MM.1S (cell line): ENCODE data around the gene LPCAT4.
"Not testable (repeated sequence)": the region's sequence is repeated elsewhere in the genome, so short reads cannot be mapped to it uniquely, and the experiment has no call there.

Experiments used
- DNase-seq: peaks from one replicate; pipeline ENCODE4 v3.0.0-alpha.2; 2015
- H2AFZ ChIP-seq: fragments of 300-600 bp; sonication (generic); 2 replicates; pipeline ENCODE4 v1.6.0; 2016; ENCODE audit warnings: antibody characterized with exemption, low read length
- H3F3A ChIP-seq: fragments of 300-600 bp; sonication (generic); 2 replicates; pipeline ENCODE4 v1.6.1; 2016; ENCODE audit warnings: mild to moderate bottlenecking, antibody characterized with exemption, low read length, moderate library complexity, mixed read lengths; ENCODE audit not compliant: insufficient read depth
- H3K27ac ChIP-seq: fragments of 300-600 bp; sonication (generic); 2 replicates; pipeline ENCODE4 v1.5.1; 2016; ENCODE audit warnings: mild to moderate bottlenecking, low read length
- H3K27me3 ChIP-seq: fragments of 300-600 bp; sonication (generic); replicated peaks from 2 replicates; pipeline ENCODE4 v1.6.0; 2016; ENCODE audit warnings: low read length; ENCODE audit not compliant: insufficient read depth
- H3K36me3 ChIP-seq: fragments of 300-600 bp; sonication (generic); replicated peaks from 2 replicates; pipeline ENCODE4 v1.6.1; 2016; ENCODE audit warnings: mild to moderate bottlenecking, low read length, mixed read lengths; ENCODE audit not compliant: insufficient read depth
- H3K4me1 ChIP-seq: fragments of 300-600 bp; sonication (generic); 2 replicates; pipeline ENCODE4 v1.6.1; 2016; ENCODE audit warnings: low read length, mixed read lengths
- H3K4me2 ChIP-seq: fragments of 300-600 bp; sonication (generic); 2 replicates; pipeline ENCODE4 v1.6.0; 2016; ENCODE audit warnings: low read depth, low read length
- H3K4me3 ChIP-seq: fragments of 300-600 bp; sonication (generic); 2 replicates; pipeline ENCODE4 v1.5.1; 2016; ENCODE audit warnings: low read length, mixed read lengths
- H3K79me2 ChIP-seq: fragments of 300-600 bp; sonication (generic); 2 replicates; pipeline ENCODE4 v1.6.1; 2016; ENCODE audit warnings: mixed run types, low read length, mixed read lengths
- H3K9ac ChIP-seq: fragments of 300-600 bp; sonication (generic); 2 replicates; pipeline ENCODE4 v1.6.1; 2016; ENCODE audit warnings: low read length, mixed read lengths
- H3K9me2 ChIP-seq: fragments of 300-600 bp; sonication (generic); replicated peaks from 2 replicates; pipeline ENCODE4 v1.6.1; 2016; ENCODE audit warnings: mild to moderate bottlenecking, low read length, mixed read lengths; ENCODE audit not compliant: insufficient read depth
- H3K9me3 ChIP-seq: fragments of 300-600 bp; sonication (generic); replicated peaks from 2 replicates; pipeline ENCODE4 v1.6.1; 2016; ENCODE audit warnings: mild to moderate bottlenecking, low read length, mixed read lengths; ENCODE audit not compliant: insufficient read depth
- H4K20me1 ChIP-seq: fragments of 300-600 bp; sonication (generic); 2 replicates; pipeline ENCODE4 v1.6.1; 2016; ENCODE audit warnings: mild to moderate bottlenecking, low read length, moderate library complexity, mixed read lengths; ENCODE audit not compliant: insufficient read depth
- CTCF ChIP-seq: fragments of 300-600 bp; sonication (generic); IDR thresholded peaks from 2 replicates; pipeline ENCODE4 v1.5.1; 2016; ENCODE audit warnings: antibody characterized with exemption, low read length, mixed read lengths
- EZH2 ChIP-seq: fragments of 300-600 bp; sonication (generic); optimal IDR thresholded peaks from 2 replicates; pipeline ENCODE3; 2017; ENCODE audit warnings: low read depth, mild to moderate bottlenecking, antibody characterized with exemption, low read length, mixed read lengths
- EZH2phosphoT487 ChIP-seq: fragments of 300-600 bp; sonication (generic); IDR thresholded peaks from 2 replicates; pipeline ENCODE4 v1.6.1; 2018; ENCODE audit warnings: antibody characterized with exemption, low read length

LPCAT4 gene

GRCh38 chr15:34354286-34354685 is 12.7 kb downstream of the LPCAT4 start:
- no peak for DNase-seq
- Histone ChIP-seq H3K4me2 (no peak overlapping the region), H3K79me2 (no peaks in the 10 kb centered on the region), H3K9ac (no peak overlapping the region), H3K27ac (no peak overlapping the region), H3K4me3 (no peak overlapping the region), H3K27me3 (no peaks in the 10 kb centered on the region), H3K9me2 (no peaks in the 10 kb centered on the region), H4K20me1 (no peaks in the 10 kb centered on the region), H2AFZ (no peak overlapping the region), H3K9me3 (no peaks in the 10 kb centered on the region), H3K36me3 (no peaks in the 10 kb centered on the region), H3F3A (no peaks in the 10 kb centered on the region), H3K4me1 (no peaks in the 10 kb centered on the region)
- no peak for TF ChIP-seq EZH2phosphoT487
- TF ChIP-seq EZH2: no peak
- TF ChIP-seq CTCF: no peak

GRCh38 chr15:34353627-34354026 is 13.4 kb downstream of the LPCAT4 start:
- Histone ChIP-seq H3K36me3 (no peaks in the 10 kb centered on the region), H3K4me2 (no peak overlapping the region), H3K4me1 (no peaks in the 10 kb centered on the region), H3K9ac (no peak overlapping the region), H3K79me2 (no peaks in the 10 kb centered on the region), H3K4me3 (no peak overlapping the region), H2AFZ (no peak overlapping the region), H3K27ac (no peak overlapping the region), H3K9me2 (no peaks in the 10 kb centered on the region), H3K27me3 (no peaks in the 10 kb centered on the region), H3F3A (no peaks in the 10 kb centered on the region), H4K20me1 (no peaks in the 10 kb centered on the region), H3K9me3 (no peaks in the 10 kb centered on the region)
- TF ChIP-seq CTCF (no peak), EZH2 (no peak), EZH2phosphoT487 (no peak)
- DNase-seq: no peak

GRCh38 chr15:34352996-34353395 is 14.0 kb downstream of the LPCAT4 start:
- H2AFZ ChIP-seq, H3K9me2 ChIP-seq, H3K79me2 ChIP-seq, H4K20me1 ChIP-seq, DNase-seq, H3F3A ChIP-seq, H3K4me1 ChIP-seq, H3K27ac ChIP-seq, H3K36me3 ChIP-seq, H3K9me3 ChIP-seq, H3K4me3 ChIP-seq, H3K9ac ChIP-seq, H3K27me3 ChIP-seq, H3K4me2 ChIP-seq: not testable (repeated sequence)

- TF ChIP-seq EZH2: no peak
- TF ChIP-seq EZH2phosphoT487: no peak
- no peak for TF ChIP-seq CTCF
- H3K79me2 ChIP-seq: no peaks in the 10 kb centered on the region
- H3K36me3 ChIP-seq: no peaks in the 10 kb centered on the region
- H3K4me3 ChIP-seq: no peak overlapping the region
- H3K9ac ChIP-seq: no peak overlapping the region
- H3K27ac ChIP-seq: no peak overlapping the region
- no peak overlapping the region for H3K4me2 ChIP-seq
- H3K9me2 ChIP-seq: no peaks in the 10 kb centered on the region
- H3K27me3 ChIP-seq: no peaks in the 10 kb centered on the region
- no peaks in the 10 kb centered on the region for H3F3A ChIP-seq
- H3K9me3 ChIP-seq: no peaks in the 10 kb centered on the region
- no peaks in the 10 kb centered on the region for H3K4me1 ChIP-seq
- no peaks in the 10 kb centered on the region for H4K20me1 ChIP-seq
- no peak overlapping the region for H2AFZ ChIP-seq
- no peak for DNase-seq
These were observed 17.2 kb downstream of the LPCAT4 start for GRCh38 chr15:34349769-34350168.
